Measurements from ENCODE around the gene SEMA3F. TPM values are rescaled to one million over a fixed set of nuclear protein-coding genes. Genes with fewer than 3 reads are reported as not detected.

SEMA3F gene
- total and polyA plus RNA-seq, 4 donors = 0.60 to 4.8 (median 2.1) TPM

DNA sequence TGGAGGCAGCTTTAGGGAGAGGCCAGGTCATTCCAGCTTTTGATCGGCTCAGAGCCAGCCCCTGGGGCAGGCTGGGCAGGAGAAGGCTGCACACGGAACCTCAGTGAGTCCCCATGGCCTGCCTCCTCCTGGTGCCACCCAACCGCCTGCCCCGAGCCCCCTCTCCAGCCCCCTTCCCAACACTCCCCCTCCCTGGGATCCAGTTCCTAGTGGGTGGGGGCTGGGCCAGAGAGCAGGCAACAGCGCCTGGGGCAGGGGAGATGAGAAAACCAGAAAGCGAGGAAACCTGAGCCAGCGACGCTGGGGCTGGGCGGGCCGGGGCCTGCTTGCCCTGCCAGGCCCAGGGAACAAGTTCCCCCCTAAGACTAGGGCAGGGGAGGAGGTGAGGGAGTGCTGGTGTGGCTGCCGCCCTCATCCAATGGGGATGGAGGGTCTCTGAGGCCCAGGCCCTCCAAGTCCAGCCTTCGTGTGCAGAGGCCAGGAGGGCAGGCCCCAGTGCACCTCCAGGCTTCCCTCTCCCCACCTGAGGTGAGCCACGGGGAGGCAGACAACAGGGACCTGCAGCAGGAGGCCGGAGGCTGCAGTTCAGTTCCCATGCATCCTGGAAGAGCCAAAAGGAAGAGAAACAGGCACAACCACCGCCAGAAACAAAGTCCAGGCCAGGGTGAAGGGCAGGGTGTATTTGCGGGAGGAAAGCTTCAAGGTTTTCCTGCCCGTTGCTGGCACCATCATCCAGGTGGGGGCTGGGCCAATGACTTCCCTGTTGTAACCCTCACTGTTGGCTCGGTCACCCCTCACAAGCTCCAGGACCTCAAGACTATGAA is 4.0 kb upstream of the SEMA3F start:
- Histone ChIP-seq H3K4me3 (ENCODE audit: low read depth in 1 of 3, low read length in 3 of 3) (no peak overlapping the region), H3K4me1 (ENCODE audit: control insufficient read depth in 4 of 4, insufficient read depth in 4 of 4, low read length in 3 of 4) (peaks cover 3 to 20% (median 11%) of the 10 kb centered on the region in 4 donors), H3K27me3 (ENCODE audit: control insufficient read depth in 4 of 4, insufficient read depth in 4 of 4, low read length in 3 of 4) (no peaks in the 10 kb centered on the region), H3K9ac (ENCODE audit: low read depth in 1 of 2, low read length in 2 of 2) (no peak overlapping the region), H3K27ac (ENCODE audit: low read depth in 1 of 2, low read length in 2 of 2) (no peak overlapping the region), H3K36me3 (ENCODE audit: control insufficient read depth in 4 of 4, insufficient read depth in 3 of 4, low read depth in 1 of 4, low read length in 3 of 4) (no peaks in the 10 kb centered on the region), H3K9me3 (ENCODE audit: control insufficient read depth in 4 of 4, low read length in 3 of 4) (no peaks in the 10 kb centered on the region)
- WGBS = 82% methylated on average over 18 of the region's 18 CpGs
- DNase-seq (ENCODE audit: low spot score) = no peak
- TF ChIP-seq, protein P1, sequence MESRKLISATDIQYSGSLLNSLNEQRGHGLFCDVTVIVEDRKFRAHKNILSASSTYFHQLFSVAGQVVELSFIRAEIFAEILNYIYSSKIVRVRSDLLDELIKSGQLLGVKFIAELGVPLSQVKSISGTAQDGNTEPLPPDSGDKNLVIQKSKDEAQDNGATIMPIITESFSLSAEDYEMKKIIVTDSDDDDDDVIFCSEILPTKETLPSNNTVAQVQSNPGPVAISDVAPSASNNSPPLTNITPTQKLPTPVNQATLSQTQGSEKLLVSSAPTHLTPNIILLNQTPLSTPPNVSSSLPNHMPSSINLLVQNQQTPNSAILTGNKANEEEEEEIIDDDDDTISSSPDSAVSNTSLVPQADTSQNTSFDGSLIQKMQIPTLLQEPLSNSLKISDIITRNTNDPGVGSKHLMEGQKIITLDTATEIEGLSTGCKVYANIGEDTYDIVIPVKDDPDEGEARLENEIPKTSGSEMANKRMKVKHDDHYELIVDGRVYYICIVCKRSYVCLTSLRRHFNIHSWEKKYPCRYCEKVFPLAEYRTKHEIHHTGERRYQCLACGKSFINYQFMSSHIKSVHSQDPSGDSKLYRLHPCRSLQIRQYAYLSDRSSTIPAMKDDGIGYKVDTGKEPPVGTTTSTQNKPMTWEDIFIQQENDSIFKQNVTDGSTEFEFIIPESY (IDR thresholded peaks at IDR 0.05) = no peak
- TF ChIP-seq RXRA (IDR thresholded peaks at IDR 0.05) = no peak
- no peak for TF ChIP-seq YY1 (IDR thresholded peaks at IDR 0.05)
- TF ChIP-seq FOXA2 (IDR thresholded peaks at IDR 0.05) = no peak

DNA sequence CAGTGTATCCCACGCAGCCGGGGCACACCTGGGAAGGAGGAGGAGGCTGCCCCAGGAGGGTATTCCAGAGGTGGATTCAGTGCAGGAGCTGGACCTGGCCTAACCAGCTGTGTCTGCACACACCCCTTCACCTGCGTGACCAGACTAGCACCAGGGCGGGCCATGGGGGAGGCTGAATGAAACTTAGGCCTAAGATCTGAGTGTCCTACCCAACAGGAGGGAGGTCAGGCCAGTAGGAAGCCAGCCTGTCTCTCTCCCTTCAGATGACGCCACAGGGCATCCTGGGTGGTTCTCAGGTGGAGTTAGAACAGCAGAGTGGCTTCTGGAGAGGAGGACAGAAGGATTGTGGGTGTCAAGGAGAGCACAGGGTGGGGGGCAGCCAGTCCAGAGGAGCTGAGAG is 3.4 kb upstream of the SEMA3F start:
- Histone ChIP-seq H3K4me3 (ENCODE audit: low read depth in 1 of 3, low read length in 3 of 3) (no peak overlapping the region), H3K27me3 (ENCODE audit: control insufficient read depth in 4 of 4, insufficient read depth in 4 of 4, low read length in 3 of 4) (no peaks in the 10 kb centered on the region), H3K4me1 (ENCODE audit: control insufficient read depth in 4 of 4, insufficient read depth in 4 of 4, low read length in 3 of 4) (peaks cover 3 to 20% (median 11%) of the 10 kb centered on the region in 4 donors), H3K9me3 (ENCODE audit: control insufficient read depth in 4 of 4, low read length in 3 of 4) (no peaks in the 10 kb centered on the region), H3K9ac (ENCODE audit: low read depth in 1 of 2, low read length in 2 of 2) (no peak overlapping the region), H3K36me3 (ENCODE audit: control insufficient read depth in 4 of 4, insufficient read depth in 3 of 4, low read depth in 1 of 4, low read length in 3 of 4) (no peaks in the 10 kb centered on the region), H3K27ac (ENCODE audit: low read depth in 1 of 2, low read length in 2 of 2) (no peak overlapping the region)
- WGBS = 76% methylated on average over 5 of the region's 5 CpGs
- TF ChIP-seq, protein P2, sequence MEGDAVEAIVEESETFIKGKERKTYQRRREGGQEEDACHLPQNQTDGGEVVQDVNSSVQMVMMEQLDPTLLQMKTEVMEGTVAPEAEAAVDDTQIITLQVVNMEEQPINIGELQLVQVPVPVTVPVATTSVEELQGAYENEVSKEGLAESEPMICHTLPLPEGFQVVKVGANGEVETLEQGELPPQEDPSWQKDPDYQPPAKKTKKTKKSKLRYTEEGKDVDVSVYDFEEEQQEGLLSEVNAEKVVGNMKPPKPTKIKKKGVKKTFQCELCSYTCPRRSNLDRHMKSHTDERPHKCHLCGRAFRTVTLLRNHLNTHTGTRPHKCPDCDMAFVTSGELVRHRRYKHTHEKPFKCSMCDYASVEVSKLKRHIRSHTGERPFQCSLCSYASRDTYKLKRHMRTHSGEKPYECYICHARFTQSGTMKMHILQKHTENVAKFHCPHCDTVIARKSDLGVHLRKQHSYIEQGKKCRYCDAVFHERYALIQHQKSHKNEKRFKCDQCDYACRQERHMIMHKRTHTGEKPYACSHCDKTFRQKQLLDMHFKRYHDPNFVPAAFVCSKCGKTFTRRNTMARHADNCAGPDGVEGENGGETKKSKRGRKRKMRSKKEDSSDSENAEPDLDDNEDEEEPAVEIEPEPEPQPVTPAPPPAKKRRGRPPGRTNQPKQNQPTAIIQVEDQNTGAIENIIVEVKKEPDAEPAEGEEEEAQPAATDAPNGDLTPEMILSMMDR (IDR thresholded peaks at IDR 0.05; ENCODE audit: low read depth, low read length, missing input control) = no peak
- no peak for TF ChIP-seq FOXA1 (IDR thresholded peaks at IDR 0.05)
- TF ChIP-seq HNF4A (conservative IDR thresholded peaks at IDR 0.05) = no peak
- TF ChIP-seq EGR1 (IDR thresholded peaks at IDR 0.05; ENCODE audit: low read depth in 2 of 2) = no peak
- no peak for TF ChIP-seq YY1 (IDR thresholded peaks at IDR 0.05)
- TF ChIP-seq JUND (IDR thresholded peaks at IDR 0.05) = no peak
- TF ChIP-seq REST (IDR thresholded peaks at IDR 0.05) = no peak
- TF ChIP-seq RXRA (IDR thresholded peaks at IDR 0.05) = no peak
- TF ChIP-seq SP1 (IDR thresholded peaks at IDR 0.05) = no peak
- no peak for TF ChIP-seq GABPA (IDR thresholded peaks at IDR 0.05 in 1 of 2, conservative IDR thresholded peaks at IDR 0.05 in 1 of 2)
- TF ChIP-seq, protein P1 (IDR thresholded peaks at IDR 0.05) = no peak
- TF ChIP-seq NR2F2 (IDR thresholded peaks at IDR 0.05) = no peak
- TF ChIP-seq FOXA2 (IDR thresholded peaks at IDR 0.05) = no peak
- TF ChIP-seq, protein P3, sequence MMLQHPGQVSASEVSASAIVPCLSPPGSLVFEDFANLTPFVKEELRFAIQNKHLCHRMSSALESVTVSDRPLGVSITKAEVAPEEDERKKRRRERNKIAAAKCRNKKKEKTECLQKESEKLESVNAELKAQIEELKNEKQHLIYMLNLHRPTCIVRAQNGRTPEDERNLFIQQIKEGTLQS (IDR thresholded peaks at IDR 0.05) = no peak
- no peak for TF ChIP-seq HNF4G (IDR thresholded peaks at IDR 0.05)
- TF ChIP-seq RAD21 (IDR thresholded peaks at IDR 0.05) = no peak
- no peak for TF ChIP-seq TAF1 (conservative IDR thresholded peaks at IDR 0.05)
- TF ChIP-seq MAX (IDR thresholded peaks at IDR 0.05) = no peak
- DNase-seq (ENCODE audit: low spot score) = no peak

All from liver (tissue), 9 donors.